A673 (cell line): ENCODE data around the gene ERCC6L. TPM values are rescaled to one million over a fixed set of nuclear protein-coding genes. Genes with fewer than 3 reads are reported as not detected.

Source experiments
- BruUV-seq: library from RNA; stranded (reverse); fragments of 400-500 nt; replicated peaks from 2 replicates; lab custom pipeline; 2021; lab: Mats Ljungman, UMichigan
- CTCF ChIA-PET: fragments of 300-600 bp; sonication (Branson Sonifier 250); formaldehyde crosslinking; loops from one replicate; lab custom pipeline; 2022; ENCODE audit warnings: antibody characterized with exemption; lab: Charles Lee
- POLR2A ChIA-PET: fragments of 300-600 bp; sonication (Branson Sonifier 250); formaldehyde crosslinking; loops from one replicate; lab custom pipeline; 2022; ENCODE audit warnings: antibody characterized with exemption; ENCODE audit not compliant: low non-redundant PET; lab: Charles Lee
- DNase-seq: peaks from one replicate; pipeline ENCODE4 v3.0.0-alpha.2; 2015; ENCODE audit warnings: low spot score
- H3K27ac ChIP-seq: fragments of 200-600 bp; sonication (generic); 2 replicates; pipeline ENCODE4 v1.5.1; 2016; ENCODE audit warnings: mixed run types, low read depth, mild to moderate bottlenecking, mixed read lengths, antibody characterized with exemption, low read length; ENCODE audit not compliant: poor library complexity, severe bottlenecking
- H3K27me3 ChIP-seq: fragments of 200-600 bp; sonication (generic); replicated peaks from 2 replicates; pipeline ENCODE4 v1.6.1; 2017; ENCODE audit warnings: mixed run types, low read depth, mild to moderate bottlenecking, mixed read lengths, antibody characterized with exemption, low read length; ENCODE audit not compliant: insufficient read depth, poor library complexity
- H3K36me3 ChIP-seq: fragments of 200-600 bp; sonication (generic); 2 replicates; pipeline ENCODE4 v1.6.1; 2016; ENCODE audit warnings: mixed run types, mild to moderate bottlenecking, mixed read lengths, antibody characterized with exemption, low read length; ENCODE audit not compliant: insufficient read depth, poor library complexity, severe bottlenecking
- H3K4me1 ChIP-seq: fragments of 200-600 bp; sonication (generic); 2 replicates; pipeline ENCODE4 v1.6.1; 2017; ENCODE audit warnings: mixed run types, mild to moderate bottlenecking, mixed read lengths, antibody characterized with exemption, low read length; ENCODE audit not compliant: insufficient read depth, poor library complexity, severe bottlenecking
- H3K4me3 ChIP-seq: fragments of 200-600 bp; sonication (generic); 2 replicates; pipeline ENCODE4 v1.5.1; 2016; ENCODE audit warnings: low read depth, mixed run types, mild to moderate bottlenecking, mixed read lengths, low read length; ENCODE audit not compliant: poor library complexity, severe bottlenecking
- H3K9me3 ChIP-seq: fragments of 200-600 bp; sonication (generic); 2 replicates; pipeline ENCODE4 v1.6.1; 2016; ENCODE audit warnings: mixed run types, low read depth, mild to moderate bottlenecking, mixed read lengths, antibody characterized with exemption, low read length; ENCODE audit not compliant: poor library complexity, severe bottlenecking
- EZH2 ChIP-seq: fragments of 200-600 bp; sonication (generic); IDR thresholded peaks from 2 replicates; pipeline ENCODE4 v1.6.1; 2017; ENCODE audit warnings: borderline replicate concordance, low read depth, mild to moderate bottlenecking, mixed read lengths, antibody characterized with exemption, low read length; ENCODE audit not compliant: poor library complexity, severe bottlenecking
- intact Hi-C: fragments of 100-400 bp; cut with micrococcal nuclease; formaldehyde crosslinking; loops from one replicate; pipeline ENCODE4 v1.10.0; 2022; ENCODE audit not compliant: unreplicated experiment
- total RNA-seq: library from RNA; stranded (reverse); gene quantifications from 2 replicates; pipeline ENCODE4 v1.2.3, GENCODE V29; 2021
- TF ChIP-seq, protein P1 (sequence below): fragments of 300-800, 200-600 bp; sonication (generic); conservative IDR thresholded peaks from 2 replicates; pipeline ENCODE4 v1.5.1; 2017; ENCODE audit warnings: low read depth, mild to moderate bottlenecking, antibody characterized with exemption, low read length, moderate library complexity, mixed read lengths

Gene ERCC6L
- total RNA-seq, 1 experiment from 2014 or later: 17.0 TPM

GRCh38 chrX:72276478-72276953 is 37.7 kb upstream of the ERCC6L start:
- intact Hi-C loops: no loop called here
- no peak for TF ChIP-seq EZH2
- TF ChIP-seq, protein P1, sequence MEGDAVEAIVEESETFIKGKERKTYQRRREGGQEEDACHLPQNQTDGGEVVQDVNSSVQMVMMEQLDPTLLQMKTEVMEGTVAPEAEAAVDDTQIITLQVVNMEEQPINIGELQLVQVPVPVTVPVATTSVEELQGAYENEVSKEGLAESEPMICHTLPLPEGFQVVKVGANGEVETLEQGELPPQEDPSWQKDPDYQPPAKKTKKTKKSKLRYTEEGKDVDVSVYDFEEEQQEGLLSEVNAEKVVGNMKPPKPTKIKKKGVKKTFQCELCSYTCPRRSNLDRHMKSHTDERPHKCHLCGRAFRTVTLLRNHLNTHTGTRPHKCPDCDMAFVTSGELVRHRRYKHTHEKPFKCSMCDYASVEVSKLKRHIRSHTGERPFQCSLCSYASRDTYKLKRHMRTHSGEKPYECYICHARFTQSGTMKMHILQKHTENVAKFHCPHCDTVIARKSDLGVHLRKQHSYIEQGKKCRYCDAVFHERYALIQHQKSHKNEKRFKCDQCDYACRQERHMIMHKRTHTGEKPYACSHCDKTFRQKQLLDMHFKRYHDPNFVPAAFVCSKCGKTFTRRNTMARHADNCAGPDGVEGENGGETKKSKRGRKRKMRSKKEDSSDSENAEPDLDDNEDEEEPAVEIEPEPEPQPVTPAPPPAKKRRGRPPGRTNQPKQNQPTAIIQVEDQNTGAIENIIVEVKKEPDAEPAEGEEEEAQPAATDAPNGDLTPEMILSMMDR: no peak
- peaks cover 7% of the 10 kb centered on the region for H3K4me1 ChIP-seq
- TSS peak; percentile 46 for BruUV-seq
- DNase-seq: no peak
- H3K27me3 ChIP-seq: no peaks in the 10 kb centered on the region
- H3K4me3 ChIP-seq: peak overlapping the region; percentile 89
- ChIA-PET CTCF (interaction anchor here (0.5 to 0.9 kb wide), 2 partner anchors 33 to 80 kb away, joined by 3 read pairs; no protein-coding TSS in a partner anchor), POLR2A (interaction anchor here (0.6 to 1.1 kb wide), 2 partner anchors 12 to 33 kb away, joined by 3 to 4 read pairs; no protein-coding TSS in a partner anchor)
- H3K27ac ChIP-seq: peak overlapping the region; percentile 94
- no peaks in the 10 kb centered on the region for H3K9me3 ChIP-seq
- H3K36me3 ChIP-seq: peaks cover 51% of the 10 kb centered on the region

DNA sequence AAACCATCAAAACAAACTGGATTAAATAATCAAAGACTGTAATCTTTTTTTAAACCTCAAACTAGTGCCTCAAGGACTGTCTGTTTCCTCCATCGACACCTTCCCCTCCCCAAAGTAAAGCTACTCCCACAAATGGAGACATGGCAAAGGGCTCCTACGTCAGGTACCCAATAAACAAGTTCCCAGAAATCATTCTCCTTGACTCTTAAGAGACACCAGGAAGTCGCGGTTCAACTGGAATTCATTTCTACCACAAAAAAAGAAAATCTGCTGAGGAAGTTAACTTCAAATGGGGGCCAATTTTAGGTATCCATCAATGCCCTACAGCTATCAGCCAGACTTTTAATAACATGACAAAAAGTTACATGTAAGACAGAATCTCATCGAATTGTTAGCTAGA is 35.7 kb upstream of the ERCC6L start:
- Histone ChIP-seq H3K4me1 (peaks cover 7% of the 10 kb centered on the region), H3K4me3 (peak overlapping the region; percentile 89), H3K9me3 (no peaks in the 10 kb centered on the region), H3K36me3 (peaks cover 71% of the 10 kb centered on the region), H3K27me3 (no peaks in the 10 kb centered on the region), H3K27ac (peak overlapping the region; percentile 94)
- no TSS peak for BruUV-seq
- intact Hi-C loops: no loop called here
- DNase-seq: no peak
- CTCF ChIA-PET: no interaction called here
- TF ChIP-seq, protein P1: no peak
- TF ChIP-seq EZH2: no peak
- POLR2A ChIA-PET: no interaction called here

- no TSS peak for BruUV-seq
- Histone ChIP-seq H3K27me3 (no peaks in the 10 kb centered on the region), H3K4me3 (peak overlapping the region; percentile 89), H3K9me3 (no peaks in the 10 kb centered on the region), H3K36me3 (peaks cover 79% of the 10 kb centered on the region), H3K4me1 (peaks cover 7% of the 10 kb centered on the region), H3K27ac (peak overlapping the region; percentile 94)
- DNase-seq: no peak
- POLR2A ChIA-PET: no interaction called here
- intact Hi-C loops: no loop called here
- CTCF ChIA-PET: no interaction called here
- TF ChIP-seq, protein P1: no peak
- TF ChIP-seq EZH2: no peak
These were observed 34.9 kb upstream of the ERCC6L start for GRCh38 chrX:72273718-72274117.
